T-helper 2 cell (primary cell): ENCODE results near the gene SPR.

ENCODE experiments used
- DNase-seq, 5 experiments: peaks; one replicate each; pipeline versions ENCODE4 v3.0.0 to v3.0.0-alpha.2; 2012 to 2022
- total RNA-seq, 2 donors: gene quantifications; one replicate each; lab custom pipeline; 2026; lab: John Stamatoyannopoulos, UW

The SPR gene
- total RNA-seq = 0 to 0.20 reads per million in 2 donors

- DNase-seq = peak in 4 of 5 experiments; percentile 15 to 57 (median 30)
Observed at GRCh38 chr2:72887032-72887739, at the start of gene SPR. Gene SPR (plus strand): TSS chr2:72887408. CDS start chr2:72887433, 25 bp downstream.

- DNase-seq = no peak
Observed at GRCh38 chr2:72840066-72840465, 47.1 kb upstream of the SPR start.

- no peak for DNase-seq
Observed at GRCh38 chr2:72841462-72842125, 45.6 kb upstream of the SPR start.

- no peak for DNase-seq
Observed at GRCh38 chr2:72843301-72843700, 43.9 kb upstream of the SPR start.

- DNase-seq = peak in 1 of 5 experiments; percentile 88
Observed at GRCh38 chr2:72846171-72847095, 40.8 kb upstream of the SPR start.

GRCh38 chr2:72847534-72848315 lies 39.5 kb upstream of the SPR start:
- peak in 1 of 5 experiments; percentile 22 for DNase-seq

GRCh38 chr2:72848436-72849137 lies 38.6 kb upstream of the SPR start:
- DNase-seq = no peak

GRCh38 chr2:72849138-72849462 lies 38.1 kb upstream of the SPR start:
- no peak for DNase-seq

GRCh38 chr2:72851333-72851732 lies 35.9 kb upstream of the SPR start:
- DNase-seq = no peak

- DNase-seq = peak in 4 of 5 experiments; percentile 26 to 68 (median 30)
Observed at GRCh38 chr2:72859831-72860262, 27.4 kb upstream of the SPR start.

- peak; percentile 65 to 81 (median 76) for DNase-seq
Observed at GRCh38 chr2:72862239-72862988, 24.8 kb upstream of the SPR start.

GRCh38 chr2:72863046-72863445 lies 24.2 kb upstream of the SPR start:
- DNase-seq = no peak

GRCh38 chr2:72864500-72864899 lies 22.7 kb upstream of the SPR start:
- peak in 1 of 5 experiments; percentile 57 for DNase-seq

- DNase-seq = no peak
Observed at GRCh38 chr2:72871060-72871459, 16.1 kb upstream of the SPR start.

GRCh38 chr2:72871880-72872279 lies 15.3 kb upstream of the SPR start:
- no peak for DNase-seq

GRCh38 chr2:72883356-72883962 lies 3.7 kb upstream of the SPR start:
- DNase-seq = peak in 1 of 5 experiments; percentile 13

GRCh38 chr2:72886505-72887031 lies 640 bp upstream of the SPR start:
- no peak for DNase-seq

- DNase-seq = peak in 4 of 5 experiments; percentile 8 to 37 (median 24)
Observed at GRCh38 chr2:72887740-72888437, 681 bp downstream of the SPR start.

GRCh38 chr2:72888438-72889202 lies 1.4 kb downstream of the SPR start:
- DNase-seq = no peak
